Glutamatergic neuron (in vitro differentiated cells): Measurements from ENCODE around the gene TMEM126B. TPM values are rescaled to one million over a fixed set of nuclear protein-coding genes. Genes with fewer than 3 reads are reported as not detected.
"Not testable (repeated sequence)": the region's sequence is repeated elsewhere in the genome, so short reads cannot be mapped to it uniquely, and the experiment has no call there.

Experiments
- DNase-seq: peaks from one replicate; pipeline ENCODE4 v3.0.0; 2022
- H3K27ac Mint-ChIP-seq: one replicate; pipeline ENCODE4 v1.8.0; 2020; ENCODE audit warnings: mild to moderate bottlenecking, mixed read lengths, inconsistent platforms; ENCODE audit not compliant: unreplicated experiment
- H3K27me3 Mint-ChIP-seq: one replicate; pipeline ENCODE4 v1.8.0; 2020; ENCODE audit warnings: mild to moderate bottlenecking, moderate library complexity, mixed read lengths, inconsistent platforms; ENCODE audit not compliant: unreplicated experiment
- H3K36me3 Mint-ChIP-seq: one replicate; pipeline ENCODE4 v1.8.0; 2020; ENCODE audit warnings: mild to moderate bottlenecking, mixed read lengths, inconsistent platforms; ENCODE audit not compliant: unreplicated experiment
- H3K4me1 Mint-ChIP-seq: one replicate; pipeline ENCODE4 v1.8.0; 2020; ENCODE audit warnings: mild to moderate bottlenecking, low read depth, mixed read lengths, inconsistent platforms; ENCODE audit not compliant: unreplicated experiment
- H3K4me3 Mint-ChIP-seq: one replicate; pipeline ENCODE4 v1.8.0; 2020; ENCODE audit warnings: mild to moderate bottlenecking, mixed read lengths, inconsistent platforms; ENCODE audit not compliant: unreplicated experiment
- H3K9me3 Mint-ChIP-seq: one replicate; pipeline ENCODE4 v1.8.0; 2020; ENCODE audit warnings: mild to moderate bottlenecking, moderate library complexity, mixed read lengths, inconsistent platforms; ENCODE audit not compliant: unreplicated experiment
- total RNA-seq: library from RNA; stranded (reverse); fragmentation: NEBNext Ultra II Directional; extraction: Animal tissue kit (Norgen Biotek cat#: 25700); gene quantifications from one replicate; pipeline ENCODE4 v1.2.1, GENCODE V29; 2021; ENCODE audit not compliant: unreplicated experiment
- TF ChIP-seq, protein P1 (sequence below): fragments of 200-600 bp; sonication (generic); IDR thresholded peaks from one replicate; pipeline ENCODE4 v1.5.0; 2021; ENCODE audit not compliant: partially characterized antibody, unreplicated experiment

Gene TMEM126B
- total RNA-seq, 1 donor from 2014 or later = 27.3 TPM

DNA sequence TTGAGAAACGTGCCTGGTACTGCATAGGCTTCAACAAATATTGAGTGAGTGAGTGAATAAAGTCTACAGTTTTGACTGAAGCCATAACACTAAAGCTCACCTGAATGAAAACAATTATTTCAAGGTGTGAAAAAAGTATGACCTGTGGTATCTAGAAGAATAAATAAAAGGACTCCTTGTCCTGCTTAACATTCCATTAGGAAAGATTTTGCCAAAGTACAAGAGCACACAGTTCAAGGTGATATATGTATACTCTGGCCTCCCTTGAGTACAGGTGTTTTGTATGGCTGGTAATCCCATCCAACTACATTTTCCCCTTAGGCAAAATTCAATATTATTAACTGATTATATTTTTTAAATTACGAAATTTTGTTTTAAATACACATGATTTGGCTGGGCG is 38.3 kb downstream of the TMEM126B start:
- H3K36me3 Mint-ChIP-seq = no peaks in the 10 kb centered on the region
- peaks cover 12% of the 10 kb centered on the region for H3K27me3 Mint-ChIP-seq
- H3K4me3 Mint-ChIP-seq = no peak overlapping the region
- H3K4me1 Mint-ChIP-seq = no peaks in the 10 kb centered on the region
- H3K27ac Mint-ChIP-seq = no peak overlapping the region
- TF ChIP-seq, protein P1, sequence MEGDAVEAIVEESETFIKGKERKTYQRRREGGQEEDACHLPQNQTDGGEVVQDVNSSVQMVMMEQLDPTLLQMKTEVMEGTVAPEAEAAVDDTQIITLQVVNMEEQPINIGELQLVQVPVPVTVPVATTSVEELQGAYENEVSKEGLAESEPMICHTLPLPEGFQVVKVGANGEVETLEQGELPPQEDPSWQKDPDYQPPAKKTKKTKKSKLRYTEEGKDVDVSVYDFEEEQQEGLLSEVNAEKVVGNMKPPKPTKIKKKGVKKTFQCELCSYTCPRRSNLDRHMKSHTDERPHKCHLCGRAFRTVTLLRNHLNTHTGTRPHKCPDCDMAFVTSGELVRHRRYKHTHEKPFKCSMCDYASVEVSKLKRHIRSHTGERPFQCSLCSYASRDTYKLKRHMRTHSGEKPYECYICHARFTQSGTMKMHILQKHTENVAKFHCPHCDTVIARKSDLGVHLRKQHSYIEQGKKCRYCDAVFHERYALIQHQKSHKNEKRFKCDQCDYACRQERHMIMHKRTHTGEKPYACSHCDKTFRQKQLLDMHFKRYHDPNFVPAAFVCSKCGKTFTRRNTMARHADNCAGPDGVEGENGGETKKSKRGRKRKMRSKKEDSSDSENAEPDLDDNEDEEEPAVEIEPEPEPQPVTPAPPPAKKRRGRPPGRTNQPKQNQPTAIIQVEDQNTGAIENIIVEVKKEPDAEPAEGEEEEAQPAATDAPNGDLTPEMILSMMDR = no peak
- peaks cover 16% of the 10 kb centered on the region for H3K9me3 Mint-ChIP-seq
- no peak for DNase-seq

DNA sequence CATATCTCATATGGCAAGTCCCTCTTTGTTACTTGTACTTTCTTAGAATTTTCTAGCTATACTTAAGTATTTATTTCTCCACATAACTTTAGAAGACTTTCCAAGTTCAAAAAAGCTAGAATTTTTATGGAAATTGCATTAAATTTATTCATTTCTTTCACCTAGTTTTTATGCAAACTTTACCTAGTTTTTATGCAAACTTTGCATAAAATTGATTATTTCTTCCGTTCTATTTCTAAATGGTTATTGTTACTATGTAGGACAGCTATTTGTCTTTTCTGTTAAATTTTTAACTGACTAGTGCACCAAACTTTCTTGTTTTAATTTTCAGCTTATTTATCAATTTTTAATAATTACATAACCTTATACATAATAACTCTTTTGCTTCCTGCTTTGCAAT is 39.8 kb downstream of the TMEM126B start:
- no peak for DNase-seq
- Mint-ChIP-seq H3K4me1 (no peaks in the 10 kb centered on the region), H3K4me3 (no peak overlapping the region), H3K27me3 (peaks cover 10% of the 10 kb centered on the region), H3K36me3 (no peaks in the 10 kb centered on the region), H3K27ac (no peak overlapping the region), H3K9me3 (peaks cover 14% of the 10 kb centered on the region)
- TF ChIP-seq, protein P1 = no peak

DNA sequence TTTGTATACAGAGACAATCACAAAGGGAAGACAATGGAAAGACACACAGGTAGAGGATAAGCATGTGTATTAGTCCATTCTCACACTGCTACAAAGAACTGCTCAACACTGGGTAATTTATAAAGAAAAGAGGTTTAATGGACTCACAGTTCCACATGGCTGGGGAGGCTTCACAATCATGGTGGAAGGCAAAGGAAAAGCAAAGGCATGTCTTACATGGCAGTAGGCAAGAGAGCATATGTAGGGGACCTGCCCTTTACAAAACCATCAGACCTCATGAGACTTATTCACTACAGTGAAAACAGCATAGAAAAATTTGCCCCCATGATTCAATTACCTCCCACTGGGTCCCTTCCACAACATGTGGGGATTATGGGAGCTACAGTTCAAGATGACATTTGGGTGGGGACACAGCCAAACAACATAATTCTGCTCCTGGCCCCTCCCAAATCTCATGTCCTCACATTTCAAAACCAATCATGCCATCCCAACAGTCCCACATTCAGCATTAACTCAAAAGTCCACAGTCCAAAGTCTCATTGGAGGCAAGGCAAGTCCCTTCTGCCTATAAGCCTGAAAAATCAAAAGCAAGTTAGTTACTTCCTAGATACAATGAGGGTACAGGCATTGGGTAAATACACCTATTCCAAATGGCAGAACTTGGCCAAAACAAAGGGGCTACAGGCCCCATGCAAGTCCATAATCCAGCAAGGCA is 42.7 kb downstream of the TMEM126B start:
- not testable (repeated sequence) for H3K4me3 Mint-ChIP-seq, H3K36me3 Mint-ChIP-seq, H3K27me3 Mint-ChIP-seq, H3K4me1 Mint-ChIP-seq, DNase-seq, H3K27ac Mint-ChIP-seq, H3K9me3 Mint-ChIP-seq

DNA sequence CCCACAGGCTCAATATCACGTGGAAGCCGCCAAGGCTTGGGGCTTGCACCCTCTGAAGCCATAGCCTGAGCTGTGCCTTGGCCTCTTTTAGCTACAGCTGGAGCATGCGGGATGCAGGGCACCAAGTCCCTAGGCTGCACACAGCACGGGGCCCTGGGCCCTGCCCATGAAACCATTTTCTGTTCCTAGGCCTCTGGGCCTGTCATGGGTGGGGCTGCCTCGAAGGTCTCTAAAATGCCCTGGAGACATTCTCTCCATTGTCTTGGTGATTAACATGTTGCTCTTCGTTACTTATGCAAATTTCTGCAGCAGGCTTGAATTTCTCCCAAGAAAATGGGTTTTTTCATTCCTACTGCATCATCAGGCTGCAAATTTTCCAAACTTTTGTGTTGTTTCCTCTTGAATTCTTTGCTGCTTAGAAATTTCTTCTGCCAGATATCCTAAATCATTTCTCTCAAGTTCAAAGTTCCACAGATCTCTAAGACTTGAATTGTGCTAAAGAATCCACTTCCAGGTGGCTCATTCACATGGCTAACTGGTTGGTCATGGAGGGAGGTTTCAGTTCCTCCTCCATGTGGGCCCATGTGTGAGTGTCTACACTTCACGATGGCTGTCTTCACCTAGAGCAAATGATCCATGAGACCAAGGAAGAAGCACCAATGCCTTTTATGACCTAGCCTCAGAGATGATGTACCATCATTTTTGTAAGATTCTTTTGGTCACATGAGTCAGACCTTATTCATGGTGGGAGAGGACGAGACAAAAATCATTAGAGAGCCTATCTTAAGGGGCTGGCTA is 43.9 kb downstream of the TMEM126B start:
- DNase-seq = no peak
- Mint-ChIP-seq H3K4me1 (no peaks in the 10 kb centered on the region), H3K4me3 (no peak overlapping the region), H3K36me3 (no peaks in the 10 kb centered on the region), H3K27me3 (peaks cover 2% of the 10 kb centered on the region), H3K27ac (no peak overlapping the region), H3K9me3 (no peaks in the 10 kb centered on the region)
- TF ChIP-seq, protein P1 = no peak

DNA sequence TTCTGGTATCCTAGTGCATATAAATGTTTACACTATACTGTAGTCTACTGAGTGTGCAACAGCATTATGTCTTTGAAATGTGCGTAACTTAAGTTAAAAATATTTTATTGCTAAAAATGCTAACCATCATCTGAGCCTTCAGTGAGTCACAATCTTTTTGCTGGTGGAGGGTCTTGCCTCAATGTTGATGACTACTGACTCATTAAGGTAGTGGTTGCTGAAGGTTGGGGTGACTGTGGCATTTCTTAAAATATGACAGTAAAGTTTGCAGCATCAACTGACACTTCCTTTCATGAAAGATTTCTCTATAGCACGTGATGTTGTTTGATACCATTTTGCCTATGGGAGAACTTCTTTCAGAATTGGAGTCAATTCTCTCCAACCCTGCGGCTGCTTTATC is 45.0 kb downstream of the TMEM126B start:
- Mint-ChIP-seq H3K4me3 (no peak overlapping the region), H3K9me3 (no peaks in the 10 kb centered on the region), H3K27ac (no peak overlapping the region), H3K4me1 (no peaks in the 10 kb centered on the region), H3K36me3 (no peaks in the 10 kb centered on the region), H3K27me3 (peaks cover 2% of the 10 kb centered on the region)
- TF ChIP-seq, protein P1 = no peak
- DNase-seq = no peak
